ENCODE measurements around the gene NEMF. TPM values are rescaled to one million over a fixed set of nuclear protein-coding genes. Genes with fewer than 3 reads are reported as not detected.
"Not testable (repeated sequence)": the region's sequence is repeated elsewhere in the genome, so short reads cannot be mapped to it uniquely, and the experiment has no call there.

Gene NEMF
- total RNA-seq, 1 donor from 2014 or later = 110 TPM

- H3K27ac Mint-ChIP-seq = no peak overlapping the region
- DNase-seq = no peak
- intact Hi-C loops (cut with micrococcal nuclease) = loop anchor here (5.0 kb wide), 1 partner anchor 34 kb away; no protein-coding TSS in a partner anchor
- no peaks in the 10 kb centered on the region for H3K4me1 Mint-ChIP-seq
- no peaks in the 10 kb centered on the region for H3K27me3 Mint-ChIP-seq
- ATAC-seq (ENCODE audit: low read depth) = no peak
- peaks cover 77% of the 10 kb centered on the region for H3K36me3 Mint-ChIP-seq (ENCODE audit: low read depth)
- ChIA-PET POLR2A (no interaction called here), CTCF (no interaction called here)
- peaks cover 6% of the 10 kb centered on the region for H3K9me3 Mint-ChIP-seq
- no peak overlapping the region for H3K4me3 Mint-ChIP-seq
- no peak for TF ChIP-seq CTCF (IDR thresholded peaks at IDR 0.05)
Observed at GRCh38 chr14:49808780-49809179, 43.8 kb downstream of the NEMF start.

GRCh38 chr14:49796025-49796424, 56.6 kb downstream of the NEMF start:
- POLR2A ChIA-PET = no interaction called here
- intact Hi-C loops (cut with micrococcal nuclease) = loop anchor here (5.0 kb wide), 1 partner anchor 36 kb away; no protein-coding TSS in a partner anchor
- H3K4me3 Mint-ChIP-seq = no peak overlapping the region
- H3K36me3 Mint-ChIP-seq (ENCODE audit: low read depth) = peaks cover 87% of the 10 kb centered on the region
- H3K4me1 Mint-ChIP-seq = no peaks in the 10 kb centered on the region
- no peaks in the 10 kb centered on the region for H3K9me3 Mint-ChIP-seq
- H3K27ac Mint-ChIP-seq = no peak overlapping the region
- no peaks in the 10 kb centered on the region for H3K27me3 Mint-ChIP-seq
- ATAC-seq (ENCODE audit: low read depth) (no peak), DNase-seq (no peak)
- TF ChIP-seq CTCF (IDR thresholded peaks at IDR 0.05) = no peak
- CTCF ChIA-PET = no interaction called here

GRCh38 chr14:49792618-49793017, 60.0 kb downstream of the NEMF start:
- CTCF ChIA-PET = interaction anchor here (1.5 kb wide), 1 partner anchor 331 kb away, joined by 4 read pairs; no protein-coding TSS in a partner anchor
- ATAC-seq (ENCODE audit: low read depth) (no peak), DNase-seq (no peak)
- H3K36me3 Mint-ChIP-seq (ENCODE audit: low read depth) = peaks cover 87% of the 10 kb centered on the region
- H3K4me3 Mint-ChIP-seq = no peak overlapping the region
- no peak overlapping the region for H3K27ac Mint-ChIP-seq
- no peaks in the 10 kb centered on the region for H3K9me3 Mint-ChIP-seq
- intact Hi-C loops (cut with micrococcal nuclease) = no loop called here
- no peaks in the 10 kb centered on the region for H3K4me1 Mint-ChIP-seq
- POLR2A ChIA-PET = no interaction called here
- no peak for TF ChIP-seq CTCF (IDR thresholded peaks at IDR 0.05)
- no peaks in the 10 kb centered on the region for H3K27me3 Mint-ChIP-seq

- Mint-ChIP-seq H3K36me3 (ENCODE audit: low read depth) (peaks cover 82% of the 10 kb centered on the region), H3K4me3 (no peak overlapping the region), H3K9me3 (no peaks in the 10 kb centered on the region), H3K4me1 (peaks cover 3% of the 10 kb centered on the region), H3K27ac (no peak overlapping the region), H3K27me3 (no peaks in the 10 kb centered on the region)
- CTCF ChIA-PET = no interaction called here
- intact Hi-C loops (cut with micrococcal nuclease) = no loop called here
- no peak for TF ChIP-seq CTCF (IDR thresholded peaks at IDR 0.05)
- POLR2A ChIA-PET = no interaction called here
- ATAC-seq (ENCODE audit: low read depth) (no peak), DNase-seq (no peak)
Observed at GRCh38 chr14:49786315-49786714, 66.3 kb downstream of the NEMF start.

- Mint-ChIP-seq H3K27ac (no peak overlapping the region), H3K4me1 (peaks cover 3% of the 10 kb centered on the region), H3K4me3 (no peak overlapping the region), H3K9me3 (no peaks in the 10 kb centered on the region), H3K36me3 (ENCODE audit: low read depth) (peaks cover 83% of the 10 kb centered on the region), H3K27me3 (no peaks in the 10 kb centered on the region)
- ATAC-seq (ENCODE audit: low read depth) (no peak), DNase-seq (no peak)
- ChIA-PET POLR2A (no interaction called here), CTCF (interaction anchor here (0.6 kb wide), 1 partner anchor 59 kb away, joined by 3 read pairs; no protein-coding TSS in a partner anchor)
- intact Hi-C loops (cut with micrococcal nuclease) = loop anchor here (5.0 kb wide), 1 partner anchor 64 kb away; no protein-coding TSS in a partner anchor
- no peak for TF ChIP-seq CTCF (IDR thresholded peaks at IDR 0.05)
Observed at GRCh38 chr14:49783394-49784014, 69.1 kb downstream of the NEMF start.

- not testable (repeated sequence) for DNase-seq; H3K27ac Mint-ChIP-seq; H3K4me1 Mint-ChIP-seq; ATAC-seq (ENCODE audit: low read depth); H3K4me3 Mint-ChIP-seq; H3K9me3 Mint-ChIP-seq; H3K27me3 Mint-ChIP-seq
- intact Hi-C loops (cut with micrococcal nuclease) = loop anchor here (5.0 kb wide), 1 partner anchor 66 kb away; no protein-coding TSS in a partner anchor
- POLR2A ChIA-PET = interaction anchor here (0.6 to 1.2 kb wide), 3 partner anchors 85 to 848 kb away, joined by 3 to 6 read pairs (median 3); no protein-coding TSS in a partner anchor
- peaks cover 78% of the 10 kb centered on the region for H3K36me3 Mint-ChIP-seq (ENCODE audit: low read depth)
- CTCF ChIA-PET = interaction anchor here (1.4 kb wide), 1 partner anchor 319 kb away, joined by 5 read pairs; no protein-coding TSS in a partner anchor
Observed at GRCh38 chr14:49781040-49781439, 71.5 kb downstream of the NEMF start.

Measured in activated B cell treated with CpG ODN at 0.5 μM for 24 hours (primary cell).